Measurements from ENCODE around the gene DEFB112.

The DEFB112 gene

GRCh38 chr6:50049829-50050228, at the start of gene DEFB112:
Gene DEFB112 (minus strand): TSS chr6:50049929. CDS start chr6:50049869, 60 bp downstream.
- DNase-seq, result no peak

DNA sequence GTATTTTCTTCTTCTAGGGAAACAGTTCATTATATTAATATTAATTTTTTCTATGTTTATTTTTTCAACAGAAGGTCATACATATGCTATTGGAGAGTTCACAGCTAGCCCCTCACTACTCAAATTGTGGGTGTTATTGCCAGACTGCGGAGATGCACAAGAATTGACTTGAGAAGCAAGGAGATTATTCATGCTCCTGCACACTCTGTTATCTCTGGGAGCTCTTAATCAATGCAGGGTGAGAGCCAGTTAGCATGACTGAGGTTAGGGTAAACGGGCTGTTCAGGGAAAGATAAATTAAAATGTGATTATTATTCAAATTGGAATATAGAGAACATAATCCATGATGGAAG, 48.9 kb upstream of the DEFB112 start:
- DNase-seq, result no peak

GRCh38 chr6:50097966-50098640, 48.4 kb upstream of the DEFB112 start:
- no peak for DNase-seq

DNA sequence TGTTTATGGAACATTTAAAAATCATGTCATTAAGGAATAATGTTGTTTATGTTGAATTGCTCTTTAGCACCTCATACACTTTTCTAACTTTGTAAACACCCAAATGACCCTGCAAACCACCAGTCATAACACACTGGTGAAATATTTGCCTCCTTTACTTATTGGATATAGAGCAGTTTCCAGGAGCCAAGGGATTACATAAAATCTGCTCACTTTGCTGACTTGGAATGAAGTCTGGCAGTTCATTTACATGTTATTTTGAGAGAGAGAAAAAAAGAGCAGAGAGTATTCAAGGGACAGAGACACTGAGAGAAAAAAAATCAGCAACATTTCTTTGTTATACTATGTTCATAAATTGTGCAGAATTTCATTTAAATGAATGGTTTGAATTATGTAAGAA, 46.6 kb upstream of the DEFB112 start:
- DNase-seq, result no peak

- no peak for DNase-seq
Measured at GRCh38 chr6:50093938-50094272, 44.2 kb upstream of the DEFB112 start.

DNA sequence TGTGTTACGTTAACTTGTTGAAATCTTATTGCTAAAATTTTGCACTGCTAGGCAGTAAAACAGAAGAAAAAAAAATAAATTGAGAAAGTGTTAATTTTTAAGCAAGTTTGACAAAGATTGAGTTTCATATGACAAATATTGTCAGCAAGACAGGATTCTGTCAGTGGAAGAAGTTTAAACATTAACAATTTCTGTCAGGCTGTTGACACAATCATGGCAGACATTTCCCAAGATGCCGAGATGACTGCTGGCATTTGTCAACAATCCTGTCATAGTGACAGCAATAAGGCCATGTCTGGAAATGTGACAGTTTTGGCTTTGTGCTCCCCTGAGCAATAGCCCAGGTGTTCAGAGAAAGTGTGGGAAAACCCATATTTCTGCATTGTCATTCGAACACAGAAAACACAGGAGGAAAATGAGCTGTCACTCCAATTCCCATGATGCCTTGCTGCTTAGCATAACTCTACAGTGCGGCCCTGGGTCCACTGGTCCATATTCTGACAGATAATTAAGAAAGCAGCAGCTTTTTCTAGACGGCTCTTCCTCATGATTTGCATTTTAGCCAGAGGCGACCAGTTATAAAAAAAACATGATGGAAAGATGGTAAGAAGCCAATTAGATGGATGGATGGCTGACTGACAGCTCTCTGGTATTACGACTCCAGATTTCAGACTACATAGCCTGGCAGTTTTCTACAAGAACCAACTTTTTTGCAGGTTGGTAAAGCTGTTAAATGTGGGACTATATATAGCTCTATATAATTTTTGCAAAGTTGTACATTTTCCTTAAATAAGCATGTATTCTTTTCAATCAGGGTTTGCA, 43.6 kb upstream of the DEFB112 start:
- DNase-seq, result no peak

GRCh38 chr6:50091641-50092040, 41.9 kb upstream of the DEFB112 start:
- no peak for DNase-seq

GRCh38 chr6:50089911-50090310, 40.2 kb upstream of the DEFB112 start:
- no peak for DNase-seq

DNA sequence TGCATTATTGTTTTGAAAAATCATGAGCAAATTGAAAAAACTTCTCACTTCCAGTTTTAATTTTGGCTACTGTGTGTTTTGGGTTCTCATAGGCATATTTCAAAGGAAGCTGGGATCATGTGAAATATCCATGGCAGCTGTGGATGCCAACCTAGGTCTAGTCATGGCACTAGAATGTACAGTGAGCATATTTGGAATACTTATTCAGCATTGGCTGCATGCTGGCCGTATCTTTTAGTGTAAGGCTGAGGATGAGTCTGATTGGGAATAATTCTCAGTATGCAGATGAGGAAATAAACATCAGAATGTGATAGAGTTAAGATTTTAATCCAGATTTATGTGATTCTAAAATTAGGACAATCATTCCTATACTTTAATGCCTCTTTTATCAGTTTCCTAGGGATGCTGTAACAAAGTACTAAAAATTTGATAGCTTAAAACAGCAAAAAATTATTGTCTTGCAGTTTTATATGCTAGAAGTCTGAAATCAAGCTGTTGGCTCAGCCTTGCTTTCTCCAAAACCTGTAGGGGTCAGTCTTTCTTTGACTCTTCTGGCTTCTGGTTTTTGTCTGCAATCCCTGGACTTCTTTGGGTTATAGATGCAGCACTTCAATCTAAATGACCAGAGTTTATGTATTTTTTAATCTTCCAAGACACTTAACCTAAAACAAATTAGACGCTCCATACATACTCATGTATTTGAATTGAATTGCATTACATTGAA, 37.7 kb upstream of the DEFB112 start:
- no peak for DNase-seq

DNA sequence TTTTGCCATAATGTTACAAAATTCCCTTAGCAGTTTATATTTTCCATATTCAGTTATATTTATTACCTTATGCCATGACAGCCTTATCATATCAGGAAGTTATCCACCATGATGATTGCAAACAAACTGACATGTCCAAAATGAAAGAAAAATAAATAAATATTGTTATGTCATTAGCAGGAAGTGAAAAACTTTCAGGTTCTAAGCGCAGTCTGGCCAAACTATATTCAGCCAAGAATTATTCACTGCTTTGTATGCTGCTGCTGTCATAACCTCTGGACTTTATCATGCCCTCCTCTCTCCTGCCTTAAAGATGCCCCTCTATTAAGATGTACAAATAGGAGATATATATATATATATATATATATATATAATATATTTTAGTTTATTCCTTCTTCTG, 27.7 kb upstream of the DEFB112 start:
- DNase-seq, result no peak

DNA sequence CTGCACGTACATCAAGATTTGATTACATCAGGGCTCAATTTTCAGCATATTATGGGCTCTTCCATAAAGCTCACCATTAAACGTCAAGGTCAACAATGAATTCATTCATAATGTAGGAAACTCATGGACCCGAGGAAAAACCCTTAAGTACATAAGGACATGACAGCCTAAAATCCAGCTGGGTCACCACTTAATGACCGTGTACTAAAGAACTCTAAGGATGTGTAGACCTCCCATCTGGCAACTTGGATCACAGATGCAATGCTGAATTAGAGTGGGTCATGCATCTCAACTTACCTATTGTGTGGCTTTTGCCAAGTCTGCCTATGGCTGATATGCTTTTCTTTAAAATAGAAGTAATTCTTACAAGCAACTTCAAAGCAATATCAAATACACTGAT, 26.7 kb upstream of the DEFB112 start:
- no peak for DNase-seq

- DNase-seq, result no peak
Measured at GRCh38 chr6:50071921-50072320, 22.2 kb upstream of the DEFB112 start.

DNA sequence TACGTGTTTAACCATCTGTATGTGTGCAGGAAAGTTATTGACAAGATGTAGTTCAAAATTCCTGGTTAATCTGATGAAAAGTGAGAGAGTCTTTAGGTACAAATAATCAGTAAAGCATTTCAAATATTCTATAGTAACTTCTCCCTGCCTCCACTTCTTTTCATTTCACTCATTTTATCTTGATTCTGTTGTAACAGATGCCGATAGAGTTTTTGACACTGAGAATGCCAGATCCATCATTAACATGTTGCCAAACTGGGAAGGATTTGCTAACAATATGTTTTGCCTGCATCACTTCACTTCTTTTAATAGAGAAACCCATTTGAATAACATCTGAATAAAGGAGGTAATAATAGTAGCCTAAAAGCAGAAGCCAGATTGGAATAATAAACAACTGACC, 20.4 kb upstream of the DEFB112 start:
- DNase-seq, result no peak

DNA sequence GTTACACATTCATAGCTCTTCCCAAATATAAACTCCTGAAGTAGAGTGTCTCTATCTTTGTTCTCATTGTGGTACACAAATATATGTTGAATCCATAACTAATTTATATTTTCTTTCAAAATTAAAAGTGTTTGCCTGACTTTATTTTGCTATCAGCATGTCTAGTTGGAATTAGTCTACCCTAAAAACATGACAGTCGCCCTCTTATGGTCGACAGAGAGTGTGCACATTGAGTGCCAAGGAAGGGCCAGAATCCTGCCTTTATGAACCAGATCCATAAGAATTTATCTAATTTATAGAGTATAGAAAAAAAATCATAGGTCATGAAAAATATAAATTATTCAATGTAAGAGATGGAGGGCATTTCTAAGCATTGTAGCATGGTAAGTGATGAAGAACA, 12.3 kb upstream of the DEFB112 start:
- no peak for DNase-seq

GRCh38 chr6:50056242-50056641, 6.5 kb upstream of the DEFB112 start:
- DNase-seq, result no peak

DNA sequence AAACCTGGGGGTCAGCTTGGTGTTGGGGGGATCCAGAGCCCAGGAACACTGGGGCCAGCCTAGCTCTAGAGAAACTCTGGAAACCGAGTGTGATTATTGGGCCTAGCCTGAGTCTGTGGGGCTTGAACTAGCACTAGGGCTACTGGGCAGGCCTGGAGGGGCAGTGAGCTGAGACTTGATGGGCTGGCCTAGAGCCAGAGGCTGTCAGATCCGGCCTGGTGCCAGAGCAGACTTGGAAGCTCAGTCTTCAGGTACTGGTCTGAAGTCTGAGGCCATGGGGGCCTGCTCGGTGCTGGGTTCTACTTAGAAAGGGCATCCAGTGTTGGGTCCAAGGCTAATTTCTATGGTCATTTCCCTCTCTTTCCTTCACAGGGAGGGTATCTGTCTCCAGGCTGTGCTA, 2.7 kb downstream of the DEFB112 start:
- no peak for DNase-seq

DNA sequence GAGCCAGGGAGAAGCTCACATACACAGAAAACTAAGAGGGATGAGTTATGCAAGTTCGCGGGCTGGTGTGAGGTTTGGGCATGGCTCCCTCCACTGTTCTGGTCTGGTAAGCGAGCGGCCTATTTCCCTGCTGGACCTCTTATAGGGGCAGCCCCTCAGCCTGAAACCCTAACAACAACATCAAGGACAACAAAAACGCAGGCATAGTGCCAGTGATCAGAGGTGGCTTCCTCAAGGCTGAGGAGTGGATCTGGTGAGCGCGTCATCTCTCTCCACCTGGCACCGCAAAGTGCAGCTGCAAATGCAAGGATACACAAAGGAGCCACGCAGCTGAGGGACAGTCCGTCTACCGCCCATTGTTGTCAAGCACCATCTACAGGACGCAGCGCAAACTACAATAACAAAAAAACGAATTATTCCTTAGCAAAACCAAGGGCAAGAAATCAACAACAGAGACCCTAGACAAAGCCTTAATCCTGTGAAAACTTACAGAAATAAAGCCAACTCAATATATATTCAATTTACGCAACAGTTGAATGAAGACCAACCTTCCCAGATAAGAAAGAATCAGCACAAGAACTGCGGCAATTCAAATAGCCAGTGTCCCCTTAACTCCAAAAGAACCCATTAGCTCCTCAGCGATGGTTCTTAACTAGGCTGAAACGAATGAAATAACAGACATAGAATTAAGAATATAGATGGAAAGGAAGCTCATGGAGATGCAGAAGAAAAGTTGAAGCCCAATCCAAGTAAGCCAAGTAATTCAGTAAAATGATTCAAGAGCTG, 18.8 kb downstream of the DEFB112 start:
- DNase-seq, result no peak

DNA sequence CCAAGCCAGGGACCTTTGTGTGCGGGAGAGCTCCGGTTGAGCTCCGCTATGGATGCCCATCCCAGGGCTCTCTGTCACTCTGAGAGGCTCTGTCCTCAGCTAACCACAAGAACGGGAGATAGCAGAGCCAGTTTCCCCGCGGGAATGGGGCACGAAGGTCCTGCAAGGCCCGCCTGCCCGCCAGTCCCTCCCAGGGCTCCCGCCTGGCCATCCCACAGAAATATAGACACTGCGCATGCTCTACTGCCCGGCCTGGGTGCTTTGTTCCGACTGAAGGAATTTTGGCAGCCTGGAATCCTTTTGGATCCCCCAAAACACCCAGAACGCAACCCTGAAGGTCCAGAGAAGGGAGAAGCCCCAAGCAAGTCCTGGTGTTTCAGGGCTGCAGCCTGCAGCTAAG, 19.4 kb downstream of the DEFB112 start:
- no peak for DNase-seq

DNA sequence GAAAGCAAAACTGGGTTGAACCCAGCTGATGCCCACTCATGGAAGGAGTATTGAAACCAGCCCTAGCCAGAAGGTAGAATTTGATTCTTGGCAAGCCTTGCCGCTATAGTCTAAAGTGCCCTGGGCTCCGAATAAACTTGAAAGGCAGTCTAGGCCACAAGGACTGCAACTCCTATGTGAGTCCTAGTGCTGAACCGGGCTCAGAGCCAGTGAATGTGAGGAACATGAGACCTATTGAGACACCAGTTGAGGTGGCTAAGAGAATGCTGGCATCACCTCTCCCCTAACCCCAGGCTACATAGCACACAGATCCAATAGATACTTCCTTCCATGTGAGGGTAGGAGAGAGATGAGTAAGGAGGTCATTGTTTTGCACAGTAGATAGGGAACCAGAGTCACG, 24.5 kb downstream of the DEFB112 start:
- no peak for DNase-seq

- no peak for DNase-seq
Measured at GRCh38 chr6:50021894-50022293, 27.8 kb downstream of the DEFB112 start, which contains the start of gene DEFB110. Gene DEFB110 (minus strand): TSS chr6:50021994. CDS start chr6:50021935, 59 bp downstream.

DNA sequence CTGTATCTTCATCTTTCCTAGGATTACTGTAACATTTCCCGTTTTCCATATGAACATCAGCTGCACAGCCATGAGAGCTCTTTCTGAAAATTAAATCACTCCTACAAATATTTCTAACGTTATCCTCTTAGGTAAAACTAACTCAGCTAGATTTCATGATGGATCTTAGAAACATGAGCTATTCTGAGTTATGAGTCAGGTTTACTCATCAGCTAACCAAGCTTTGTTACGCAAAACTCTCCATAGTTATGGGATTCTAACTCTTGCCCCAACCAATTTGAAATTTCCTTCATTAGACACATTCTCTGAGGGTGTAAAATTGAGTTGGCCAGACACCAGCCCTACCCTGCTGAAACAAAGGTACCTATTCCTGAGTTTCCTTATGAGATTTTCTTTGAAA, 41.9 kb downstream of the DEFB112 start:
- no peak for DNase-seq

GRCh38 chr6:50003139-50003538, 46.6 kb downstream of the DEFB112 start:
- no peak for DNase-seq

- DNase-seq, result no peak
Measured at GRCh38 chr6:49995278-49995677, 54.5 kb downstream of the DEFB112 start.
